Measurements from ENCODE around the gene MMP20. TPM values are rescaled to one million over a fixed set of nuclear protein-coding genes. Genes with fewer than 3 reads are reported as not detected.
A peak's percentile ranks its signal among the peaks of the same experiment; 100 is the strongest.

MMP20 gene
- total and polyA plus RNA-seq, 2 donors (not counting 1 experiment from before 2014, with no cell fraction given) = not detected

GRCh38 chr11:102560555-102561011 lies 64.5 kb downstream of the MMP20 start:
- no peak for TF ChIP-seq CTCF (IDR thresholded peaks at IDR 0.05)
- ChIA-PET CTCF (interaction anchor here (0.9 to 1.5 kb wide), 3 partner anchors 31 to 65 kb away, joined by 3 to 4 read pairs (median 3); no protein-coding TSS in a partner anchor), POLR2A (no interaction called here)
- Histone ChIP-seq H3K4me3 (ENCODE audit: control extremely low read depth in 1 of 5, extremely low read depth in 1 of 5, insufficient read depth in 1 of 5, low read depth in 2 of 5, low read length in 4 of 5) (peak overlapping the region in 4 of 5 experiments; percentile 30 to 67 (median 40)), H3K9ac (ENCODE audit: low read length) (peak overlapping the region; percentile 62), H3K27ac (ENCODE audit: low read length in 2 of 2) (peak overlapping the region; percentile 87 to 96), H3K4me2 (replicated peaks; ENCODE audit: low read depth, low read length, poor library complexity, severe bottlenecking) (peak overlapping the region; percentile 81), H3K36me3 (replicated peaks in 1 of 2; ENCODE audit: control extremely low read depth in 1 of 2, control insufficient read depth in 1 of 2, extremely low read depth in 1 of 2, insufficient read depth in 2 of 2, low read length in 1 of 2) (no peaks in the 10 kb centered on the region), H4K20me1 (ENCODE audit: control insufficient read depth, insufficient read depth, low read length, poor library complexity, severe bottlenecking) (no peaks in the 10 kb centered on the region), H2AFZ (ENCODE audit: insufficient read depth, low read depth, low read length, poor library complexity, severe bottlenecking) (peak overlapping the region; percentile 61), H3K79me2 (ENCODE audit: control insufficient read depth, insufficient read depth, low read length) (no peaks in the 10 kb centered on the region), H3K9me3 (ENCODE audit: control extremely low read depth in 1 of 3, control insufficient read depth in 2 of 3, insufficient read depth in 1 of 3, low read length in 2 of 3) (peaks cover 1 to 14% (median 9%) of the 10 kb centered on the region in 3 donors), H3K27me3 (replicated peaks in 1 of 4; ENCODE audit: control extremely low read depth in 1 of 4, control insufficient read depth in 3 of 4, insufficient read depth in 4 of 4, low read length in 3 of 4) (no peaks in the 10 kb centered on the region), H3K4me1 (ENCODE audit: control insufficient read depth in 2 of 2, insufficient read depth in 2 of 2, low read length in 2 of 2) (peaks cover 53 to 56% of the 10 kb centered on the region in 2 donors)
- Mint-ChIP-seq H3K9me3 (ENCODE audit: insufficient read depth) (no peaks in the 10 kb centered on the region), H3K4me1 (peaks cover 54% of the 10 kb centered on the region), H3K27me3 (no peaks in the 10 kb centered on the region), H3K4me3 (peak overlapping the region; percentile 88), H3K27ac (peak overlapping the region; percentile 89)
- intact Hi-C loops (cut with micrococcal nuclease) = loop anchor here (1.0 kb wide), 1 partner anchor 13 kb away; no protein-coding TSS in a partner anchor
- peak; percentile 70 for DNase-seq
- WGBS (ENCODE audit: insufficient coverage) = 0% methylated on average over 3 of the region's 6 CpGs
- ATAC-seq (ENCODE audit: low read depth) = peak; percentile 53

- Histone ChIP-seq H3K4me3 (ENCODE audit: control extremely low read depth in 1 of 5, extremely low read depth in 1 of 5, insufficient read depth in 1 of 5, low read depth in 2 of 5, low read length in 4 of 5) (peak overlapping the region in 2 of 5 experiments; percentile 13 to 67), H2AFZ (ENCODE audit: insufficient read depth, low read depth, low read length, poor library complexity, severe bottlenecking) (peak overlapping the region; percentile 4), H3K9ac (ENCODE audit: low read length) (peak overlapping the region; percentile 62), H3K36me3 (replicated peaks in 1 of 2; ENCODE audit: control extremely low read depth in 1 of 2, control insufficient read depth in 1 of 2, extremely low read depth in 1 of 2, insufficient read depth in 2 of 2, low read length in 1 of 2) (no peaks in the 10 kb centered on the region), H3K79me2 (ENCODE audit: control insufficient read depth, insufficient read depth, low read length) (no peaks in the 10 kb centered on the region), H3K27me3 (replicated peaks in 1 of 4; ENCODE audit: control extremely low read depth in 1 of 4, control insufficient read depth in 3 of 4, insufficient read depth in 4 of 4, low read length in 3 of 4) (no peaks in the 10 kb centered on the region), H3K9me3 (ENCODE audit: control extremely low read depth in 1 of 3, control insufficient read depth in 2 of 3, insufficient read depth in 1 of 3, low read length in 2 of 3) (peaks cover 1 to 14% (median 9%) of the 10 kb centered on the region in 3 donors), H3K27ac (ENCODE audit: low read length in 2 of 2) (peak overlapping the region; percentile 87 to 96), H3K4me2 (replicated peaks; ENCODE audit: low read depth, low read length, poor library complexity, severe bottlenecking) (peak overlapping the region; percentile 81), H3K4me1 (ENCODE audit: control insufficient read depth in 2 of 2, insufficient read depth in 2 of 2, low read length in 2 of 2) (peaks cover 53 to 56% of the 10 kb centered on the region in 2 donors), H4K20me1 (ENCODE audit: control insufficient read depth, insufficient read depth, low read length, poor library complexity, severe bottlenecking) (no peaks in the 10 kb centered on the region)
- H3K4me3 Mint-ChIP-seq = peak overlapping the region; percentile 61
- peak overlapping the region; percentile 77 for H3K27ac Mint-ChIP-seq
- no peaks in the 10 kb centered on the region for H3K27me3 Mint-ChIP-seq
- peak; percentile 61 for DNase-seq
- no peak for TF ChIP-seq CTCF (IDR thresholded peaks at IDR 0.05)
- no peak for TF ChIP-seq EZH2 (IDR thresholded peaks at IDR 0.05; ENCODE audit: borderline replicate concordance, insufficient read depth, low read depth, low read length, poor library complexity, severe bottlenecking)
- intact Hi-C loops (cut with micrococcal nuclease) = loop anchor here (1.0 to 5.0 kb wide), 3 partner anchors 13 to 45 kb away; no protein-coding TSS in a partner anchor
- peaks cover 54% of the 10 kb centered on the region for H3K4me1 Mint-ChIP-seq
- ATAC-seq (ENCODE audit: low read depth) = peak; percentile 66
- H3K9me3 Mint-ChIP-seq (ENCODE audit: insufficient read depth) = no peaks in the 10 kb centered on the region
- ChIA-PET CTCF (interaction anchor here (0.9 to 1.7 kb wide), 4 partner anchors 16 to 64 kb away, joined by 3 to 7 read pairs (median 4); no protein-coding TSS in a partner anchor), POLR2A (interaction anchor here (0.8 kb wide), 1 partner anchor 12 kb away, joined by 3 read pairs; no protein-coding TSS in a partner anchor)
Observed at GRCh38 chr11:102559839-102560238, 65.3 kb downstream of the MMP20 start.
